Activated naive CD4-positive, alpha-beta T cell (primary cell): ENCODE data around the gene FAM53B.
A peak's percentile ranks its signal among the peaks of the same experiment; 100 is the strongest.
"Not testable (repeated sequence)": the region's sequence is repeated elsewhere in the genome, so short reads cannot be mapped to it uniquely, and the experiment has no call there.

Experiments used
- DNase-seq, 4 experiments: peaks; one replicate each; lab custom pipeline; 2025; lab: John Stamatoyannopoulos, UW

FAM53B gene

DNA sequence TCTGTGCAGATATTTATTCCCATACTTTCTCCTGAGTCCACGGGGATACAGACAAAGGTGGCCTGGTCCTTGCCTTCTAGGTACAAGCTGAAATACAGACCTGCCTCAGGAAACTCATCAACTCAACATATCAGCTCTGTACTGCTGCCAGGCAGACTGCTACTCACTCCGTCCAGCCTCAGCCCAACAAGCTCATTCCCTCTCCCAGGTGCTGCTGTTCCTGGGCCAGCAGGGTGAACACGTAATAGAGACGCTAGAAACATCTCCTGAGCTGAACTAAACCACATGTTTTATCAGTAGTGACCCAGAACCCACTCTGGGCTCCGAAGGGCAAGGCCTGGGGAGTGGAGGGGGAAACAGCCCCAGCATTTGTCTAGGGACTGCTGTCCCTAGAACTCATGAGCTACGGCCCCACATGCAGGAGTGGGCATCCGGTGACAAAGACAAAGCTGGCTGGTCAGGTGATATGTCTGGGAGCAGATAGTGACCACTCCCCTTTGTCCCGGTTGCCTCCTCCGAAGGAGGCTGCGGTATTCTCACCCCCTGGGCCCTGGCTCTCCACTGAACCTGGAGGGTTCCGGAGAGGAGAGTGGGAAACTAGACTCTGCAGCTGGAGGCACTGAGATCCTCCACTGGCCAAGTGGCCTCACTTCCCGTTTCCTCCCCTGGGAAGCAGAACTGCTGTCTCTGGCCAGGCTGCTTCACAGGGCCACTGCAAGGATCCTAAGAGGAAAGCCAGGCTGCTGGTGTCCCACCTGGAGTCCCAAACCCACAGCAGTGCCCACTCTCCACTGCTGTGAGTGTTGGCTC is 116.1 kb downstream of the FAM53B start:
- DNase-seq = no peak

DNA sequence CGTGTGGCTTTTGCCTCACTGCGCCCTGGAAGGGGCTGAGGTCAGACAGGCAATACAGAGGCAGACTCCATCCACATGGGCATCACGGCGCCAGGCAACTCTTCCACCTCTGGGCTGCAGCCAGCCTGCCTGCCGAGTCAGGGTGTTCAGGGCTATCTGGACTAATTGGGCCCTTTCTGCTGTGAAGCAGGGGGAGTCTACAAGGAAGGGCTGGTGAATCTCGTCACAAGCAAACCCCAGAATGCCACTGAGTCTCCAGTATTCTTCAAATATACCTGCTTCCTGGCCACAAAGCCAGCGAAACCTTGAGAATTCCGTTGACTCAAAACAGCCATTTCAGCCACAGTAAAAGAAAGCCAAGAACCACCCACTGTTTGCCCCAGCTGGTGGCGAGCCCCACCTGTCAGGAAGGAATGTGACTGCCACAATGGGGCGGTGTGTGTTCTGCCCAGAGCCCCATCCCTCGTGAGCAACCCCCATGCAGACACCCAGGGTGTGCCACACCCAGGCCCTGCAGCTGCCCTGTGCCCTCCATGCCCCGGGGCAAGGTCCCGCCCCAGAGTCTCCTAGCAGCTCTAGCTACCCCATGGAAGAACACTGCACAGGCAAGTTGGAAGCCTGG is 117.3 kb downstream of the FAM53B start:
- peak in 1 of 4 experiments; percentile 24 for DNase-seq

DNA sequence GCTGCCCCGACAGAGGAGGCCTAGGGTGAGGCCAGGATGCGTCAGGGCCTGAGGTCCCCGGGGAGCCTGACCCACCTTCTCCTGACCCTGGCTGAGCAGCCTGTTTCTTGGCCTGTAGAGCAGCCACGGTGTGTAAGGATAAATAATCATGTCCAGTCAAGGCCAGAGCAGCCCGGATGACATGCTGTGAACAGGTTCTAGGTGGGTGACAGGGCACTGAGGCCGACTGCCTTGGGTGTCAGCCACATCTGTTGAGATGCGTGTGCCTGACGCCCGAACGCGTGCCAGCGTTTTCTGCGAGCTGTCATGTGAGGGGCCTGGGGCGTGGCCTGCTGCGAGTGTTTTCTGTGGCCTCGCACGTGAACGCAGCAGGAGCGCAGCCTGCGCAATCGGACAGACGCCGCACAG is 118.3 kb downstream of the FAM53B start:
- no peak for DNase-seq

DNA sequence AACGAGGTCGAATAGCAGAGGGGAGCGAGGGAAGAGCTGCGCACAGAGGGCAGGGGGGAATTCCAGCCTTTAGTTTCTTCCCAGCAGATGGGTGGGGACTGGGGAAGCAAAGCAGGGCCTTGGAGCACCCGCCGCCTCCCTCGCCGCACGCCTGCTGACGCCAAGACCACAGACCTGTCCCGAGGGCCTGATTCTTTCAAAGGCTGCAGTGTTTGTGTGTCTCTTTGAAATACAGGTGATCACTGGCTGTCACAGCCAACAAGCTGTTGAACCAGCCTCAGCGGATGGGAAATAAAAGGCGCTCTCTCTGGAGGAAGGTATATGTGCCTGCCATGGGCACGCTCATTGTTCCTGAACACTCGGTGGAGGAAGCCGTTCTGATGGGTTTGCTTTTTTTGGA is 119.3 kb downstream of the FAM53B start:
- DNase-seq = no peak

DNA sequence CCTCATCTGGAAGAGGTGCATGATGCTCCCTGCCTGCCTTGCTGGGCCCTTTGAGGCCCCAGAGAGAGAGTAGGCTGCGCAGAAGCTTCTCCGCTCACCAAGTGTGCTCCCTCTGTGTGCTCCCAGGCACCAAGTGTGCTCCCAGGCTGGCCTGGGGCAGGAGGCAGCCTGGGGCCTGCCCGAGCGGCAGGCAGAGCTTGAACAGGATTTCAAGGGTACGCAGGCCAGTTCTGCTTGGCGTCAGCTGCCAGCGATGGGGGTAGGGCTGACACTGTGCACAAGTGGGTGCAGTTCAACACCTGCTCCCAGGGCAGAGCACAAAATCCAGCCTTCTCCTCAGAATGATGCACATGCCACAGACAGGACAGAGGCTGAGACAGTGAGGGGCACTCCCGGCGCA is 119.7 kb downstream of the FAM53B start:
- DNase-seq = no peak

DNA sequence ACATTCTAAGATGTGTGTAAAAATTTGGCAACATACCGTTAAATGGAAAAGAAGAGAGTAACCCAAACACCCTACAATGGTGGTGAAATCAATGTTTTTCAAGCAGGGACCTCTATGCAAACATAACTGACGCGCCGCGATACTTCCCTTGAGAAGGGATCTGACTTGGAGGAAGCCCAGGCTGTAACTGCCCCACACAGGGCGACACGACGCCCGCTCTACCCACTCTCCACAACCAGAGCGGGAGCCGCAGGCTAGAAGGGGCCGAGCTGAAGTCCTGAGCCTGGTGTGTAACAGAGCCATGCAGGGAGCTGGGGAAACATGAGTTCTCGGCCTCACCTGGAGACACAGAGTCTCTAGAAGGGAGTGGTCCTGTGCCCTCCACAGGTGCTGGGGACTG is 120.2 kb downstream of the FAM53B start:
- DNase-seq = no peak

DNA sequence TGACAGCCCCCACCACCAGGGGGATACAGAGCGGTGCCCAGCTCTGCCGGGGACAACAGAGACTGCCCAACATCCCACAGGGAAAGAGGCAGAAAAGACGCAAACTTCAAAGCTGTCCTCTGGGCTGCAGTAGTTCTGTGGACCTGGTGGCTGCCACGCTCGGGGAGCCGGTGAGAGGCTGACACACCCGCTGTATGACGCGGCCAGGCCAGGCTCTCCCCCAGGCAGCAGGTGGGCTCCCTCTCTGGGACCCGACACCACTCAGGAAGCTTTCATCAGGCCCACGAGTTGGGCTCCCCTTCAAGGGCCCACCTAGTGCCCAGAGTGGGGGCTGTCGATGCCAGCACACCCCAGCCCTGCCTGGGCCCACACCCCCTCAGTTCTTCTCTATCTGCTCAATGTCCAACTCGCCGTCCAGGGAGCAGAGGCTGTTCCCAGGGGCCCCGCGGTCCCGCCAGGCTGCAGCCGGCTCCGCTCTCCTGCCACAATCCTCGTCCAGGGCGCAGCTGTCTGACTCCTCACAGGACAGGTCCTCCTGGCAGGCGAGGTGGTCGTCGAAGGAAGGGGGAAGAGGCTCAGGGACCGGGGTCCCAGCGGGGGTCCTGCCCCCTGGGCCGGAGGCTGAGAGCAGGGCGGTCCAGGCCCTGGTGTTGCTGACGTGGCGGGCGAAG is 121.2 kb downstream of the FAM53B start:
- DNase-seq = no peak

DNA sequence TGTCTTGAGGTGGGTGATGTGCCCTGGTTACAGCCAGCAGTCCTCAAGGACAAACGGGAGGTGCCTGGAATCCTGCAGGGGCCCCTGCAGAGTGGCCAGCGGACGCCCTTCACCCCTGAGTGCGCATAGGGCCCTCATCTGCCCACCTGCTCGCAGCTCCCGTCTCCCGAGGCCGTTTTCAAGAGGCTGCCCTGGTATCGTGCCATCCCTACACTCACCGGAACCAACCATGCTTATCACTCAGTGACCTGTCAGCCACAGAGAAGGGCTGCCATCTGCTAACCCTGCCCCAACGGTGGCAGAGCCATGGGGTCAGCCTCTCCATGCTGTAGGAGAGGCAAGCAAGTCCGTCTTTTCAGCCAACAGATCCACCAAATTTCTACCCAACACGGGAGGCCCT is 122.0 kb downstream of the FAM53B start:
- DNase-seq = no peak

DNA sequence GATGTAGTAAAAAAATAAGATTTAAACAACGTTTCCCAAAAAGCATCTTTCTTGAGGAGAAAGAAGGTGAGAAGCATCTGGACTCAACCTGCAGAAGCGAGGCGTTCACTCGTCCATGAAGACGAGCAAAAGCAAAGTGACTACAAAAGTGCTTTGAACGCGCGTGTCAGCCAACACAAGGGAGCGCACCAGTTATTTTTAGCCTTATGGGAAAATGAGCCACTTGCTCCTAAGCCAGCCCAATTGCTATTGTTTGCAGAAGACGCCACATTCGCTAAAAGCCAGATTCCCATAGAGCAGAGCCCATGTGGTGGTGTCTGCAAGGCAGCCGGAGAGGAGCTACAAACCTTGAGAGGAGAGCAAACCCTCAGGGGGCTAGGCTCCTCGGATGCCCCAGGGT is 122.5 kb downstream of the FAM53B start:
- no peak for DNase-seq

DNA sequence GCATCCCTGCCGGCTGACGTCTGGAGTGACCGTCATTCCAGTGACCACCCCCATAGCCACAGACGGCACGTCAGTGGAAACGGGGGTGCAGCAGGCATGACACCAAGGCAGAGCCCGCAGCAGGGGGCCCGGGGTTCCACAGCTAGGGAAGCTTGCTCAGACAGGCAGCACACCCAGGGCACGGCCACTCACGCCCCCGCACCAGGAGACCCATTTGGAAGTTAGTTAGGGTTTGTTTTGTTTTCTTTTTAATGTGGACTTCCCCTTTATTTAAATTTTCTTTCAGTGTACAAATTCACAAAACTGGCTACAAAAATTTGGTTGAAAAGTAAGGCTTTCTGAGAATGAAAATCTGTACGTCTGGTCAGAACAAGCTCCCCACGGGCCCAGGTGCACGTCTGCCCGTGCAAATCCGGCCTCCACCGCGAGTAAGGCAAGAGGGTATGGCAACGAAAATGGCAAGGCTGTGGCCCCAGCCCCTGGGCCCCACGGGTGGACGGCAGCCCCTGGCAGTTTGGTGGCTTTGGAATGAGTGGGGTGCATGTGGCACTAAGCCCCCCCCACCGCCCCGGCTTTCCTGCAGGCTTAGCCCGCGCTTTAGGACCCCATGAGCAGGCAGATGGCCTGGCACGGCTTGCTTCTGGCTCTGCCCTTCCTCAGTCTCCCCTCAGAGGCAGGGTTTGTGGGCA is 124.2 kb downstream of the FAM53B start:
- DNase-seq = no peak

DNA sequence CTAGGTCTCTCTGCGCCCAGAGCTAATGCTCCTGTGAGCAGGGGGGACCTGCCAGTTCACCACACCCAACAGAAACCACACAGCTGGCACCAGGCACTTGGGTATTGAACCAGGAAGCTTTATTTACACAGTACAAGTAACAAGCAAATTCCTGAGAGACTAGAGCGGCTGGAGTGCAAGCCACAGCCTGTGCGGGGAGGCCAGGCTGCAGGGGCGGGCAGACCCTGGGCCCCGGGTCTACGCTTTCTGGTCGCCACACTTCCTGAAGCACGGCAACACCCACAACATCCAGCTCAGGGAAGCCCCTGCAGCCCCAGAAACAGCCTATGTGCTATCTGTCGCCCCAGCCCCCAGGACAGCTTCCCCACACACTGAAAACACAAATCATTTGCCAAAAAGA is 125.0 kb downstream of the FAM53B start:
- DNase-seq = no peak

DNA sequence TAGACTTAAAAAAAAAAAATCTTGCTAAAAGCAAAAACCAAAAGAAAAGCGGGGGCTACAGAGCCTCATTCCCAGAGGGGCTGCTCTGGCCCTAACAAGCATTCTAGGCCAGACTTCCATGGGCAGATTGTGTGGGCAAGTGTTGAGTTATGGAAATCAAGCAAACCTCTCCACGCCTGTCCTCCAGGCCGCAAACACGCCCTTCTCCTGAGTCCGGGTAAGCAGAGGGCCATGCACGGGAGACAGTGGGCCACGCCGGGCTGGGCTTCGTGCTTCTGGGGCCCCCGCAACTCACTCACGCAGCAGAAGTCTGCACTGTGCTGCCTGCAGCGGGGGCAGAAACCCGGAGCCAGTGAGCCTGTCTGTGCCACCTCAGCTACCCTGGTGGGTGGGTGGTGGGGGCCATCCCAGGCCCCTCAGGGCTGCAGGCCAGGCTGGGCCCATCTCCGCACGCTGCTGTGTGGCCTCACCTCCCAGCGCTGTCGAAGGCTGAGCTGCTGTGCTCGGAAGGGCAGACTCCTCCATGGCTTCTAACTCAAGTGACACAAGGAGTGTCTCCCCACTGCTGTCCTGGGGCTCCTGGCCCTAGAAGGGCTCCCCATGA is 125.6 kb downstream of the FAM53B start:
- DNase-seq = no peak

DNA sequence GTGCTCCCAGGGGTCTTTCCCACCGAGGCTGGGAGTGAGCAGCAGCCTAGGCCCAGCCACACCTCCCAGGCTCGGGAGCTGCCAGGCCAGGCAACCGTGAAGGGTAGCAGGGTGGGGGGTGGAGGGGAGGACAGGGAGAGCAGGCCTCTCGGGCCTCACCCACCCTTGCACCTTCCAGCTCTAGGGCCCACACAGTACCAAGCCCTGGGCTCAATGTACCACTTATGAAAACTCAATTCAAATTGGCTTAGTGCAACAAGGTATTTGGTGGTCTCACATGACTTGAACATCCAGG is 127.4 kb downstream of the FAM53B start:
- DNase-seq = no peak

DNA sequence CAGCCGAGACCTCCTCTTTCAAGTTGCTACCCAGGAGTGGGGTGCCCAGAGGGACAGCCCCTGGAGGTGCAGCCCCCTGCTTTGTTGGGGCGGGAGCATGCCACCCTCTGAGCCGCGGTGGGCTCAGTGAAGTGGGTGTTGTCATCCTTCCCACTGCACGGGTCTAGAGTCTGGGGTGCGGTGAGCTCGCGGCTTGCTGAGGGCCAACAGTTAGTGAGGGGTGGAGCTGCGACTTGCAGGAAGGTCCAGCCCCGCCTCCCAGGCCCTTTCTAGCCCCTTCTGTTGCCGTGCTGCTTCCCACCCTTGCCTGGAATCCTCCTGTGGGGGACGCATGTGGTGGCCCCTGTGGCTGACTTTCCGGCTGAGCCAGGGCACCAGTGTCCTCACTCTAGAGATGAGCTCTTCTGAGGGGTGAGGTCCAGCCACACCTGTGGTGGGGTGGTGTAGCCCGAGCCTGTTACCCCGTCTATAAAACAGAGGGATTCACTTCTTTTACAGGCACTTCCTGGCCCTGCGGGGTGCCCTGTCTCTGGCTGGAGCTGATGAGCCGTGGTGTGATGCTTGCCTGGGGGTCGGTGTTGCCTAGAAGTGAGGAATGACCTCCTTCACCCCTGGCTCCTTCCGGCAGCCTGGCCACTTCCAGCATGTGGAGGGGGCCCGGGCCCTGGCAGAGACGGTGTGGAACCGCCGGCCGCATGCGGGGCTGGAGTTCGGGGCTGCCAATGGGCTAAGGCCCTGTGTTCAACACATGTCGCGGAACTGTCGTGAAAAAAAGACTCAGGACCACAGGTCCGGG is 127.9 kb downstream of the FAM53B start:
- DNase-seq = no peak

DNA sequence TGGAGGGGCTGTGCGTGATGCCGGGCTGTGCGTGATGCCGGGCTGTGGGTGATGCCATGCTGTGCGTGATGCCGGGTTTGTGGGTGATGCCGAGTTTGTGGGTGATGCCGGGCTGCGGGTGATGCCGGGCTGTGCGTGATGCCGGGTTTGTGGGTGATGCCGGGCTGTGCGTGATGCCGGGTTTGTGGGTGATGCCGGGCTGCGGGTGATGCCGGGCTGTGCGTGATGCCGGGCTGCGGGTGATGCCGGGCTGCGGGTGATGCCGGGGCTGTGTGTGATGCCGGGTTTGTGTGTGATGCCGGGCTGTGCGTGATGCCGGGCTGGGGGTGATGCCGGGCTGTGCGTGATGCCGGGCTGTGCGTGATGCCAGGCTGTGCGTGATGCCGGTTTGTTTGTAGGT is 128.9 kb downstream of the FAM53B start:
- no peak for DNase-seq

DNA sequence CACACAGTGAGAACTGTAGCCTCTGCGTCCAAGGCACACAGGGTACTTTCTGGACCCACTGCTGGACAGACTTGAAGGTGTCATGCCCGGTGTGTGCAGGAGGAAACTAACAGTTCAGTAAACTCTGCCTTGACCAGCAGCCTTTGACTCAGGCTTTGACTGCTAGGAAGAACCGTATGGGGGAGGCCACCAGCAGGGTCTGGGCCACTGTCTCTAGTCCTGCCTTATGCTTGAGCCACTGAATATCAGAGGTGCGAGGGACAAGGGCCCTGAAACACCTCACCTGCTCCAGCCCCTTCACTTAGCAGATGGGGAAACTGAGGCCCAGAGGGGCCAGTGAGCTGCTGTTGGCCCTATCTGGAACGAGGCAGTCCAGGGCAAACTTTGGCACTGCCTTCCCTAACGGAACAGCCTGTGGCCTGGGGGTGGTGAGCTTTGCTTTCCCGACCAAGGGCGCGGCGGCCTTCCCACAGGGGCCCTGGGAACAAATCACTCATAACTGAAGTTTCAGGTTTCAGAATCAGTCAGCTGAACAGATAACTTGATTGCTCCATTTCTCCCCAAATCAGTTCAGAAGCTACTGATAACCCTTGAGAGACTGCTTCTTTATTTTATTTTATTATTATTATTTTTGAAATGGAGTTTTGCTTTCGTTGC is 130.0 kb downstream of the FAM53B start:
- no peak for DNase-seq

DNA sequence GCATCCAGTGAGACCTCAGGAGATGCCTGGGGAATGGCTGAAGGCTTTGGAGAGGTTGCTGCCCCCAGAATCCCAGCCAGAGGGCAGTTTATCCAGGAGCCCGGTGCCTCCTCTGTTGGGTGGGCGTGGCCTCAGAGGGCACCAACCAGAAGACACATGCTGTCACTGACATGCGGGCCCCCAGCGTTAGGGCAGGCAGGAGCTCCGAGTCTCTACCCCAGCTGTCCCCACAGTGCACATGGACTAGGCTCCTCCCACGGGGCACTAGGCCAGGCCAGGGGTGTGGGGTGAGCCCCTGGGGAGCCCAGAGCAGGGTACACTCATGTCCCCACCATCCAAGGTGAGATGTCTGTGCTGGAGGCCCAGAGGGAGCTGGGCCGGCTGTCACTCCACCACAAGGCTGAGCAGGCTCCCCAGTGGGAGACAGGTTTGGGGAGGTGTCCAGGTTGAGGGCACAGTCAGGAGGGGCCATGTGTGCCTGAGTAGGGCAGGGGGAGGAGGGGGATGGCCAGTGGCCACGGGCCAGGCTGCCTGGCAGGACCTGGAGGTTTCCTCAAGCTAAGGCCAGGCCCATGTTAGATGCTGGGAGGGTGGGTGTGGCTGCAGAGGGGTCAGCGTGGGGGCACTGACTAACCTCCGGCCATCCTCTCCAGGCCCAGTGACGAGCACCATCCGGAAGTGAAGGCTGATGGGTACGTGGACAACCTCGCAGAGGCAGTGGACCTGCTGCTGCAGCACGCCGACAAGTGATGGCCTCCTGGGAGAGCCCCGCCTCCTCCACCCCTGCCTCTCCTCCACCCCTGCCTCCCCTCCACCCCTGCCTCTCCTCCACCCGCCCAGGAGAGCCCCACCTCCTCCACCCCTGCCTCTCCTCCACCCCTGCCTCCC is 131.3 kb downstream of the FAM53B start:
- DNase-seq = no peak

DNA sequence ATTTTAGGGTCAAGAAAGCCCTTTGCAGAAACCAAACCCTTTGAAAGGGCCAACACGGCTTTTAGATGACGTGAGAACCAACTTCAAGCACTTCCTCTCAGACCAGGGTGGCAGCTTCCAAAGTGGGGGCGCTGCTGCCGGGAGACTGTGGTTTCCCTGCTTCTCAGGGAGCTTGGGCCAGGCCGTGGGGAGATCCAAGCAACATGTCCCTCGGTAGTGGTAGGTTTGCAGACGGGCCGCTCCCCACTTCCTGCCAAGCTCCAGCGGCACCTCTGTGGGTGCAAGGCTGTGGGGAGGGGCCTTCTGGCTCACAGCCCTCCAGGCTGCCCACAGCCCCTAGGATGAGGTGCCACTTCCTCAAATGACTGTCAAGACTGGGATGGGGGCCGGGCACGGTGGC is 132.4 kb downstream of the FAM53B start:
- peak in 1 of 4 experiments; percentile 31 for DNase-seq

DNA sequence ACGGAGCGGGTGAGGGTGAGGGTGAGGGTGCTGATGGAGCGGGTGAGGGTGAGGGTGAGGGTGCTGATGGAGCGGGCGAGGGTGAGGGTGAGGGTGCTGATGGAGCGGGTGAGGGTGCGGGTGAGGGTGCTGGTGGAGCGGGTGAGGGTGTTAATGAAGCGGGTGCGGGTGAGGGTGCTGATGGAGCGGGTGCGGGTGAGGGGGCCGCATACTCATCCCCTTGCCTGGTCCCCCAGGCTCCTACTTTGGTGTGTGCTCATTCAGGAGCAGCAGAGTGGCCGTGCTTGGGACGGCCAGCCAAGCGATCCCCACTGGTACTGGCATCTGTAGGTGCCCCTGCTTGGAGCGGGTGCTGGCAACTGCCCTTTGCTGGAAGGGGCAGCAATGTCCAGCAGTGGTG is 133.3 kb downstream of the FAM53B start:
- not testable (repeated sequence) for DNase-seq

DNA sequence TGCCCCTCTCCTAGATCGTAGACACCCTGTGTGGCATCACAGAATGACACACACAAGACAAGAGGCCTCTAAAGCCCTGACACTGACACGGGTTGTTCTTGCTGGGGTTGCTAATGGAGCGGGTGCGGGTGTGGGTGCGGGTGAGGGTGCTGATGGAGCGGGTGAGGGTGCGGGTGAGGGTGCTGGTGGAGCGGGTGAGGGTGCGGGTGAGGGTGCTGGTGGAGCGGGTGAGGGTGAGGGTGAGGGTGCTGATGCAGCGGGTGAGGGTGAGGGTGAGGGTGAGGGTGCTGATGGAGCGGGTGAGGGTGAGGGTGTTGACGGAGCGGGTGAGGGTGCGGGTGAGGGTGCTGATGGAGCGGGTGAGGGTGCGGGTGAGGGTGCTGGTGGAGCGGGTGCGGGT is 134.0 kb downstream of the FAM53B start:
- DNase-seq = peak in 1 of 4 experiments; percentile 6
